H1 (cell line): ENCODE results near the gene PRR5L. TPM values are rescaled to one million over a fixed set of nuclear protein-coding genes. Genes with fewer than 3 reads are reported as not detected.

ENCODE experiments used
- CTCF ChIA-PET: fragments of 300-600 bp; sonication (Branson Sonifier 250); formaldehyde crosslinking; loops from one replicate; lab custom pipeline; 2021; ENCODE audit not compliant: partially characterized antibody; lab: Charles Lee
- POLR2A ChIA-PET: fragments of 300-600 bp; sonication (Branson Sonifier 250); formaldehyde crosslinking; loops from one replicate; lab custom pipeline; 2021; ENCODE audit warnings: inconsistent platforms; ENCODE audit not compliant: partially characterized antibody; lab: Charles Lee
- DNase-seq, 2 experiments: peaks; one replicate each; pipeline versions ENCODE4 v3.0.0 to v3.0.0-alpha.2; 2010 to 2022; ENCODE audit warnings: low spot score in 2 of 2, low read depth in 1 of 2, mixed read lengths in 1 of 2
- FAIRE-seq: peaks from 2 replicates; lab custom pipeline; 2011; peaks lifted over from hg19 to GRCh38; lab: Jason Lieb, UNC
- H2AFZ ChIP-seq: 2 replicates; pipeline ENCODE4 v1.8.1; 2012; ENCODE audit warnings: low read length, inconsistent platforms
- H2AK5ac ChIP-seq: 2 replicates; pipeline ENCODE4 v1.6.1; 2013; ENCODE audit warnings: low read depth, low read length
- H2BK120ac ChIP-seq: replicated peaks from 2 replicates; pipeline ENCODE3; 2013; ENCODE audit warnings: low read depth, low read length, inconsistent platforms
- H2BK12ac ChIP-seq: 2 replicates; pipeline ENCODE4 v1.6.1; 2013; ENCODE audit warnings: low read depth, low read length
- H2BK15ac ChIP-seq: 2 replicates; pipeline ENCODE4 v1.6.1; 2013; ENCODE audit warnings: low read length
- H2BK20ac ChIP-seq: 2 replicates; pipeline ENCODE4 v1.6.1; 2013; ENCODE audit warnings: low read length
- H2BK5ac ChIP-seq: 2 replicates; pipeline ENCODE4 v1.6.1; 2013; ENCODE audit warnings: low read depth, low read length
- H3K14ac ChIP-seq: 2 replicates; pipeline ENCODE4 v1.6.1; 2013; ENCODE audit warnings: inconsistent platforms; ENCODE audit not compliant: insufficient read length
- H3K18ac ChIP-seq: 2 replicates; pipeline ENCODE4 v1.6.1; 2013; ENCODE audit warnings: low read length; ENCODE audit errors: extremely low read depth
- H3K23ac ChIP-seq: 2 replicates; pipeline ENCODE4 v1.6.1; 2013; ENCODE audit warnings: inconsistent platforms; ENCODE audit not compliant: insufficient read length
- H3K23me2 ChIP-seq: 2 replicates; pipeline ENCODE4 v1.6.1; 2013; ENCODE audit warnings: low read depth, low read length
- H3K27ac ChIP-seq: 2 replicates; pipeline ENCODE4 v1.6.1; 2011; ENCODE audit warnings: low read depth, low read length, inconsistent platforms
- H3K27me3 ChIP-seq, 4 experiments: replicated peaks in 1 of 4; 1 replicate in 1 of 4; 2 replicates in 3 of 4; pipeline versions ENCODE4 v1.6.1 to v1.8.1; 2011 to 2013; ENCODE audit warnings: low read length in 3 of 4, mild to moderate bottlenecking in 3 of 4, inconsistent platforms in 2 of 4, mixed read lengths in 2 of 4, moderate library complexity in 1 of 4; ENCODE audit not compliant: control insufficient read depth in 3 of 4, insufficient read depth in 3 of 4; ENCODE audit errors: extremely low read depth in 1 of 4
- H3K36me3 ChIP-seq, 4 experiments: 2 replicates each; pipeline versions ENCODE4 v1.6.1 to v1.8.1; 2011 to 2013; ENCODE audit warnings: mild to moderate bottlenecking in 4 of 4, low read length in 3 of 4, moderate library complexity in 2 of 4, control low read depth in 1 of 4, inconsistent platforms in 1 of 4; ENCODE audit not compliant: insufficient read depth in 4 of 4, control insufficient read depth in 2 of 4
- H3K4ac ChIP-seq: replicated peaks from 2 replicates; pipeline ENCODE3; 2013; ENCODE audit warnings: low read length, low read depth, mixed read lengths, inconsistent platforms; ENCODE audit not compliant: insufficient read length
- H3K4me1 ChIP-seq, 4 experiments: replicated peaks in 1 of 4; 1 replicate in 1 of 4; 2 replicates in 3 of 4; pipeline versions ENCODE4 v1.6.1 to v1.8.1; 2011 to 2013; ENCODE audit warnings: low read length in 3 of 4, inconsistent platforms in 2 of 4, mixed read lengths in 1 of 4; ENCODE audit not compliant: insufficient read depth in 4 of 4, control insufficient read depth in 3 of 4
- H3K4me2 ChIP-seq, 2 experiments: 2 replicates each; pipeline versions ENCODE4 v1.6.1 to v1.8.1; 2011 to 2013; ENCODE audit warnings: low read depth in 2 of 2, low read length in 2 of 2, control low read depth in 1 of 2, inconsistent platforms in 1 of 2, mild to moderate bottlenecking in 1 of 2; ENCODE audit not compliant: insufficient read depth in 1 of 2
- H3K4me3 ChIP-seq, 4 experiments: fragments of 200-600, 300-600 bp in 1 of 4; sonication (generic), shearing (Covaris generic), sonication (Bioruptor Twin) in 1 of 4; 2 replicates each; pipeline versions ENCODE4 v1.5.1 to v1.8.1; 2011 to 2016; ENCODE audit warnings: low read length in 4 of 4, low read depth in 3 of 4, control low read depth in 2 of 4, inconsistent platforms in 2 of 4, mild to moderate bottlenecking in 2 of 4, mixed read lengths in 1 of 4, moderate library complexity in 1 of 4; ENCODE audit not compliant: insufficient read depth in 2 of 4; ENCODE audit errors: extremely low read depth in 1 of 4
- H3K56ac ChIP-seq: replicated peaks from 2 replicates; pipeline ENCODE3; 2013; ENCODE audit warnings: low read depth, mild to moderate bottlenecking, mixed read lengths, low read length, inconsistent platforms; ENCODE audit not compliant: insufficient read length
- H3K79me1 ChIP-seq: 2 replicates; pipeline ENCODE4 v1.6.1; 2013; ENCODE audit warnings: low read depth, low read length, control low read depth
- H3K79me2 ChIP-seq, 2 experiments: 2 replicates each; pipeline versions ENCODE4 v1.6.1 to v1.8.1; 2012 to 2013; ENCODE audit warnings: low read length in 2 of 2, mild to moderate bottlenecking in 2 of 2, inconsistent platforms in 1 of 2; ENCODE audit not compliant: insufficient read depth in 2 of 2, control insufficient read depth in 1 of 2
- H3K9ac ChIP-seq, 4 experiments: replicated peaks in 1 of 4; 1 replicate in 1 of 4; 2 replicates in 3 of 4; pipeline versions ENCODE4 v1.6.1 to v1.8.1; 2011 to 2013; ENCODE audit warnings: low read depth in 3 of 4, low read length in 3 of 4, control low read depth in 2 of 4, mild to moderate bottlenecking in 2 of 4, moderate library complexity in 2 of 4, inconsistent platforms in 1 of 4; ENCODE audit errors: extremely low read depth in 1 of 4
- H3K9me3 ChIP-seq, 2 experiments: 2 replicates each; pipeline versions ENCODE4 v1.6.1 to v1.8.1; 2012 to 2013; ENCODE audit warnings: mild to moderate bottlenecking in 2 of 2, moderate library complexity in 2 of 2, control low read depth in 1 of 2, inconsistent platforms in 1 of 2, low read depth in 1 of 2, low read length in 1 of 2, mixed read lengths in 1 of 2; ENCODE audit not compliant: insufficient read depth in 2 of 2
- H4K20me1 ChIP-seq, 2 experiments: replicated peaks in 1 of 2; 2 replicates each; pipeline versions ENCODE3 to v1.8.1; 2011 to 2013; ENCODE audit warnings: inconsistent platforms in 2 of 2, low read length in 2 of 2, mild to moderate bottlenecking in 1 of 2; ENCODE audit not compliant: insufficient read depth in 2 of 2, control insufficient read depth in 1 of 2
- H4K5ac ChIP-seq: 2 replicates; pipeline ENCODE4 v1.6.1; 2013; ENCODE audit warnings: low read length, low read depth, mixed read lengths, inconsistent platforms; ENCODE audit not compliant: insufficient read length
- H4K8ac ChIP-seq: 2 replicates; pipeline ENCODE4 v1.8.0; 2013; ENCODE audit warnings: mild to moderate bottlenecking, moderate library complexity, low read length, inconsistent platforms; ENCODE audit not compliant: insufficient read depth; ENCODE audit errors: extremely low read depth
- H4K91ac ChIP-seq: replicated peaks from 2 replicates; pipeline ENCODE3; 2013; ENCODE audit warnings: low read length, mixed read lengths, inconsistent platforms; ENCODE audit not compliant: insufficient read length
- WGBS, 2 experiments: shearing (Covaris generic) in 1 of 2; methylation state at CpG; one replicate each; pipeline versions ENCODE4 v1.1.6 to v1.1.7; 2013 to 2015; ENCODE audit warnings: low lambda C conversion rate in 2 of 2, mixed read lengths in 2 of 2, inconsistent platforms in 1 of 2, low coverage in 1 of 2, missing lambda C conversion rate in 1 of 2; ENCODE audit not compliant: insufficient replicate concordance in 2 of 2, insufficient coverage in 1 of 2, insufficient read length in 1 of 2; ENCODE audit errors: extremely low coverage in 1 of 2, missing lambda C conversion rate in 1 of 2; 5-methylcytosine and 5-hydroxymethylcytosine counted together
- polyA plus RNA-seq, 7 experiments: library from polyadenylated mRNA; depleted of rRNA in 3 of 7; stranded (reverse) in 5 of 7; unstranded in 2 of 7; fragments of >200 nt in 5 of 7; fragments of 200-250 nt in 2 of 7; gene quantifications; 1 replicate in 5 of 7; 2 replicates in 1 of 7; 4 replicates in 1 of 7; pipeline versions ENCODE4 v1.2.1 to v1.2.3, GENCODE V29; 2011 to 2013; ENCODE audit warnings: missing spikeins in 2 of 7, mixed read lengths in 2 of 7
- total RNA-seq: library from RNA; stranded (reverse); fragmentation: NEBNext Ultra II Directional; extraction: Animal tissue kit (Norgen Biotek cat#: 25700); gene quantifications from 2 replicates; pipeline ENCODE4 v1.2.1, GENCODE V29; 2021
- TF ChIP-seq, protein P1 (sequence below), 3 experiments: IDR thresholded peaks; 1 replicate in 2 of 3; 2 replicates in 1 of 3; pipeline versions ENCODE4 v1.5.1 to v1.6.1; 2011; ENCODE audit warnings: low read length in 3 of 3, mild to moderate bottlenecking in 3 of 3, inconsistent platforms in 2 of 3, low read depth in 1 of 3, moderate library complexity in 1 of 3; ENCODE audit not compliant: insufficient read depth in 1 of 3; ENCODE audit errors: control extremely low read depth in 1 of 3

PRR5L gene
- total and polyA plus RNA-seq, 2 of the 8 experiments (the other 6 are each of a cell fraction or from before 2014, with no cell fraction given): 6.6 to 10.1 TPM

- Histone ChIP-seq H3K4me1 (peaks cover 0 to 5% (median 1%) of the 10 kb centered on the region in 4 experiments; a peak in 2 of 7 replicates), H3K23me2 (no peaks in the 10 kb centered on the region), H3K14ac (no peak overlapping the region), H3K27ac (no peak overlapping the region), H3K4me2 (no peak overlapping the region), H2AK5ac (no peak overlapping the region), H3K4me3 (no peak overlapping the region), H3K79me2 (no peaks in the 10 kb centered on the region), H4K91ac (no peak overlapping the region), H3K9ac (no peak overlapping the region), H3K9me3 (no peaks in the 10 kb centered on the region), H4K8ac (no peak overlapping the region), H4K20me1 (no peaks in the 10 kb centered on the region), H3K27me3 (peaks cover 0 to 3% (median 0%) of the 10 kb centered on the region in 4 experiments; a peak in 4 of 7 replicates), H3K79me1 (no peaks in the 10 kb centered on the region), H2AFZ (no peak overlapping the region), H3K36me3 (no peaks in the 10 kb centered on the region), H2BK12ac (no peak overlapping the region), H3K18ac (no peak overlapping the region), H2BK15ac (no peak overlapping the region), H2BK120ac (no peak overlapping the region), H2BK20ac (no peak overlapping the region), H3K56ac (no peak overlapping the region), H3K23ac (no peak overlapping the region), H4K5ac (no peak overlapping the region), H3K4ac (no peak overlapping the region), H2BK5ac (no peak overlapping the region)
- FAIRE-seq (no peak), DNase-seq (no peak)
- POLR2A ChIA-PET: no interaction called here
- CTCF ChIA-PET: interaction anchor here (0.7 to 1.0 kb wide), 3 partner anchors 10 to 119 kb away, joined by 3 read pairs; no protein-coding TSS in a partner anchor
- whole genome bisulfite sequencing, 2 experiments: 32% methylated on average over 2 of the region's 2 CpGs; no CpG with 5 or more reads in 1 of the 2 experiments
- TF ChIP-seq, protein P1, sequence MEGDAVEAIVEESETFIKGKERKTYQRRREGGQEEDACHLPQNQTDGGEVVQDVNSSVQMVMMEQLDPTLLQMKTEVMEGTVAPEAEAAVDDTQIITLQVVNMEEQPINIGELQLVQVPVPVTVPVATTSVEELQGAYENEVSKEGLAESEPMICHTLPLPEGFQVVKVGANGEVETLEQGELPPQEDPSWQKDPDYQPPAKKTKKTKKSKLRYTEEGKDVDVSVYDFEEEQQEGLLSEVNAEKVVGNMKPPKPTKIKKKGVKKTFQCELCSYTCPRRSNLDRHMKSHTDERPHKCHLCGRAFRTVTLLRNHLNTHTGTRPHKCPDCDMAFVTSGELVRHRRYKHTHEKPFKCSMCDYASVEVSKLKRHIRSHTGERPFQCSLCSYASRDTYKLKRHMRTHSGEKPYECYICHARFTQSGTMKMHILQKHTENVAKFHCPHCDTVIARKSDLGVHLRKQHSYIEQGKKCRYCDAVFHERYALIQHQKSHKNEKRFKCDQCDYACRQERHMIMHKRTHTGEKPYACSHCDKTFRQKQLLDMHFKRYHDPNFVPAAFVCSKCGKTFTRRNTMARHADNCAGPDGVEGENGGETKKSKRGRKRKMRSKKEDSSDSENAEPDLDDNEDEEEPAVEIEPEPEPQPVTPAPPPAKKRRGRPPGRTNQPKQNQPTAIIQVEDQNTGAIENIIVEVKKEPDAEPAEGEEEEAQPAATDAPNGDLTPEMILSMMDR (IDR thresholded peaks at IDR 0.05; ENCODE audit: control extremely low read depth in 1 of 3, insufficient read depth in 1 of 3, low read depth in 1 of 3, low read length in 3 of 3): no peak
Measured at GRCh38 chr11:36357831-36358230, 61.7 kb downstream of the PRR5L start.
